Hippocampal formation (tissue), 2 donors: ENCODE measurements around the gene CYP2A6.
"Not testable (repeated sequence)": the region's sequence is repeated elsewhere in the genome, so short reads cannot be mapped to it uniquely, and the experiment has no call there.

Source experiments
- DNase-seq, 2 donors: peaks; one replicate each; lab custom pipeline; 2025; lab: John Stamatoyannopoulos, UW

CYP2A6 gene, protein sequence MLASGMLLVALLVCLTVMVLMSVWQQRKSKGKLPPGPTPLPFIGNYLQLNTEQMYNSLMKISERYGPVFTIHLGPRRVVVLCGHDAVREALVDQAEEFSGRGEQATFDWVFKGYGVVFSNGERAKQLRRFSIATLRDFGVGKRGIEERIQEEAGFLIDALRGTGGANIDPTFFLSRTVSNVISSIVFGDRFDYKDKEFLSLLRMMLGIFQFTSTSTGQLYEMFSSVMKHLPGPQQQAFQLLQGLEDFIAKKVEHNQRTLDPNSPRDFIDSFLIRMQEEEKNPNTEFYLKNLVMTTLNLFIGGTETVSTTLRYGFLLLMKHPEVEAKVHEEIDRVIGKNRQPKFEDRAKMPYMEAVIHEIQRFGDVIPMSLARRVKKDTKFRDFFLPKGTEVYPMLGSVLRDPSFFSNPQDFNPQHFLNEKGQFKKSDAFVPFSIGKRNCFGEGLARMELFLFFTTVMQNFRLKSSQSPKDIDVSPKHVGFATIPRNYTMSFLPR

DNA sequence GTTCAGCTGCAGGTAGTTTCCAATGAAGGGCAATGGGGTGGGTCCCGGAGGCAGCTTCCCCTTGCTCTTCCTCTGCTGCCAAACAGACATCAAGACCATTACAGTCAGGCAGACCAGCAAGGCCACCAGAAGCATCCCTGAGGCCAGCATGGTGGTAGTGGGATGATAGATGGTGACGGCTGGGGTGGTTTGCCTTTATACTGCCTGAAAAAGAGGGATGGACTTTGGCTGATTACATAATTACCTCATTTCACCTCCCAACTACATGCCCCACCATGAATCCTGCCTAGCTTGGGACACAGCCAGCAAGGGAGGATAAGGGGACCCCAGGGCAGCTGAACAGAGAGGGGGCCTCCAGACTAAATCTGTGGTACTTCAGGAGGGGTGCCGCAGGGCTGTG, at the start of gene CYP2A6:
Gene CYP2A6, minus strand, starts transcription at position 171 of the 400 bp plus-strand sequence. Its CDS starts 21 bp downstream, at position 150.
- DNase-seq: not testable (repeated sequence)

DNA sequence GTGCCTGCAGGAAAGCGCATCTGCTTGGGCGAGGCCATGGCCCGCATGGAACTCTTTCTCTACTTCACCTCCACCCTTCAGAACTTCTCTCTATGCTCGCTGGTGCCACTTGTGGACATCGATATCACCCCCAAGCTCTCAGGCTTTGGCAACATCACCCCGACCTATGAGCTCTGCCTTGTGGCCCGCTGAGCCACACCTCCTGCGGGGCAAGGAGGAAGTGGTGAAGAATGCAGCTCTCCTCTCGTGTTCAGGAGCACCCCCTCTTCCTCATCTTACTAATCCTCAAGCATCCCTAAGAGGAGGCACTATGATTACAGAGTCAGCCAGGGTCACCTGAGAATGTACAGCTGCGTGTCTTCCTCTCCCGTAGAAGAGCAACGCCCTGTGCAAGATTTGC, 49.7 kb upstream of the CYP2A6 start:
- not testable (repeated sequence) for DNase-seq

DNA sequence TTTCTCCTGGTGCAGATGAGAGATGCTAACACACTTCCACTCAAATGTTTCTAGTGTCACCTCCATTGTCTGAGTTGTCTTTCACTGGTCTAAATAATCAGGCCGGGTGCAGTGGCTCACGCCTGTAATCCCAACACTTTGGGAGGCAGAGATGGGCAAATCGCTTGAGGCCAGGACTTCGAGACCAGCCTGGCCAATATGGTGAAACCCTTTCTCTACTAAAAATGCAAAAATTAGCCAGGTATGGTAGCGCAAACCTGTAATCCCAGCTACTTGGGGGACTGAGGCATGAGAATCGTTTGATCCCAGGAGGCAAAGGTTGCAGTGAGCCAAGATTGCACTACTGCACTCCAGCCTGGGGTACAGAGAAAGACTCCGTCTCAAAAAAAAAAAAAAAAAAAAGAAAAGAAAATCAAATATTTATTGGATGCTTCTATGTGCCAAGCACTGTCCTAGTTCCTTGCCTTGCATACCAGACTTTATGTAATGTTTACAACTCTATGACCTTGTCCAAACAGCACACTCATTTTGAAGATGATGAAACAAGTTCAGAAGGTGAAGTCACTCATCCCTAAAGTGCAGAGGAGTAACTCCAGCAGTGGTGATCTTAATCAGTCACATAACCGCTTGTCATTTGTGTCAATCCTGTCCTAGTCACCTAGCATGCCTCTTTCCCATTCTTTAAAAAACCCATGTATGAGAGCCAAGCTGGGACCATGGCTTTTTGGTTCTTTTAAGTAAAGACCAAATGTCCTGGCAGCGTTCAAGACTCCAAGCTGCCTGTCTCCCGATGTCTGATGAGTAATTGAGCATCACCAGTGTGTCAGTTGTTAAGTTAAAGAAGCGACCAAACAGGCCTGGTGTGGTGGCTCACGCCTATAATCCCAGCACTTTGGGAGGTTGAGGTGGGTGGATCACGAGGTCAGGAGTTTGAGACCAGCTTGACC, 46.9 kb upstream of the CYP2A6 start:
- DNase-seq: not testable (repeated sequence)

DNA sequence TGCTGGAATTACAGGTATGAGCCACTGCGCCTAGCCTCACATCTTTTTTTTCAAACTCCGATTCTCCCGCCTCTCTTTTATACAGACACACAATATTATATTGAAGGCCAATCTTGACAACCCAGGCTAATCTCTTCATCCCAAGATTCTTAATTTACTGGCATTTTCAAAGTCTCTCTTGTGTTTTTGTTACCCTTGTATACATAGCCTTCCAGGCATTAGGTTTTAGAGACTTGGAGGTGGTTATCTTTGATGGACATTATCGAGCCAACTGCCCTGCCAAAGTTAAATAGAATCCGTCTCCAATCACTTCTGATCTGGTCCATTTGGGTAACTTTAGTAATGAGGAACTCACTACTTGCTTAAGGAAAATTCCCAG, 46.2 kb upstream of the CYP2A6 start:
- no peak for DNase-seq

DNA sequence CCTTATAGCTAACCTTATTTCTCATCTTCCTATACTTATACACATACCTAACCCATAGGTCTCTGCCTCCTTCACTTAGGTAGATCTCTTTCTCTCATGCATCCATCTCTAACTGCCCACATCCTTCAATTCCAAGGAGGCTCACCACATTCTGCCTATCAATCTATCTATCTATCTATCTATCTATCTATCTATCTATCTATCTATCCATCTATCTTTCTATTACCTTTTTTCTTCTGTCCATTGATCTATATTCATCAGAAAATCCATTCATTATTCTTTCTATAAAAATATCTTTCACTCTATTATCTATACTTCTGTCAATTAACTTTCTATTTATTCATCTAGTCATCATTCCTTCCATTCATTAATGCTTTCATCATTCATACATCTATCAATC, 42.9 kb upstream of the CYP2A6 start:
- DNase-seq: no peak

DNA sequence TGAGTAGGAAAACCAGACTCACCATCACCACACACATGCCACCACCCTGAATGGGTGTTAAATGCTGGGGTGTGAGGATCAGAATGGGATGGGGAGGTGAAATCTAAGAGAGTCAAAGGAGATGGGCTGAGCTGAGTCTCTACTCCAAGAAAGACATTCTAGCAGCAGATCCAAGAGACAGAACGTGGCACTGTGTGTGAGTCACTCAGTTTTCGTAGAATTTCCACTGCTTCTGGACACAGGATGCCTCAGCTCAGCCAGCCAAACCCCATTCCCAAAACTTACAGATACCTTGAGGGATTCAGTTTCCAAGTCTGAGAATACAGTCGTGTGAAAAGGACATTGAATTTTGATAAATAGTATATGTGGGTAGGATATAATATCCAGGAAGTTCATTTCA, 39.1 kb upstream of the CYP2A6 start:
- DNase-seq: no peak

DNA sequence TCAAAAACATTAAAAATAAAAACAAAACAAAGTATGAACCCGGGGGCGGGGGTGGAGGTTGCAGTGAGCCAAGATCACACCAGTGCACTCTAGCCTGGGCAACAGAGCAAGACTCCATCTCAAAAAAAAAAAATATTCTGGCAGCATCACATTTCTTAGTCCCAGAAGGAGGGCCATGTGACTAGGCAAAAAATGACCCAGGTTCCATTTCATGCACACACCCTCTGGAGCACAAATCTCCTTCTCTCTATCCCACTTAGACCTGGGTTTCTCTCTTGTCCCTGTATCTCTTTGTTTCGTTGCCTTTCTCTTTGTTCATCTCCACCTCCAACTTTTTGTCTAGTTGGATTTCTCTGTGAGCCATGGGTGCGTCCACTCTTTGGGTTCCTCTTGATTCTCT, 37.9 kb upstream of the CYP2A6 start:
- no peak for DNase-seq

DNA sequence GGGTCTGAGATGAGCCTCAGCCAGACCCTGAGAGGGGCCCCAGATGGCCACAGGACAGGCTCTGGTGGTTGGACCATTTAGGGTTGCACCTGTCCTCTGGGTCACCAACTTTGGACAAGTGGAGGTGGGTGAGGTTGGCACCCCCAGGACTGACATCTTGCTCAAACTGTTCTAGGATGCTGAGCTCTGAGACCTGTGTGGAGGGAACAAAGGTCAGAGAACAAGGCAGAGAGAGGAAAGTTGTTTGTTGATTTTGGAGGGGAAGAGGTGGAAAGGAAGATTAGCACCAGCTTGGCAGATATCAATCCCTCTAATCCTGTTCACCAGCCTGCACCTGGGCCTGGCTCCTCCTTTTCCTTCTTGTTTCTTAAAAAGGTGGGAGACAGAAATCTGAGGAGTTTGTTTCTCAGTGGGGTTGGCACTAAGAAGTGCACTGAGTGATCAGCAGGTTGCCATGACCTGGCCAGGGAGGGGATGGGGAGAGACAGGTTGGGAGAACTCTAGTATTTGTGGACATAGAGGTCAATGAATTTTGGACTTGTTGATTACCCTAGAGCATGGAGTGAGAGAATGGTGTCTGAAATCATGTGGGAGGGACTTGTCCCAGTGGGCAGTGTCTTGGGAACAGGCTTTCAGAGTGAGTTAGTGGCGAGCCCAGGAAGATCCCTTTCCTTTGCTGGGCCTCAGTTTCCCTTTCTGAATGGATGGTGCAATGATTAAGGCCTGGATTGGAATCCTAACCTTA, 34.1 kb upstream of the CYP2A6 start:
- not testable (repeated sequence) for DNase-seq

DNA sequence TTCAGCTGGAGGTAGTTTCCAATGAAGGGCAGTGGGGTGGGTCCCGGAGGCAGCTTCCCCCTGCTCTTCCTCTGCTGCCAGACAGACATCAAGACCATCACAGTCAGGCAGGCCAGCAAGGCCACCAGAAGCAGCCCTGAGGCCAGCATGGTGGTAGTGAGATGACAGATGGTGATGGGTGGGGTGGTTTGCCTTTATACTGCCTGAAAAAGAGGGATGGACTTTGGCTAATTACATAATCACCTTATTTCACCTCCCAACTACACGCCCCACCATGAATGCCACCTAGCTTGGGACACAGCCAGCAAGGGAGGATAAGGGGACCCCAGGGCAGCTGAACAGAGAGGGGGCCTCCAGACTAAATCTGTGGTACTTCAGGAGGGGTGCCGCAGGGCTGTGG, 31.8 kb upstream of the CYP2A6 start, which contains the start of gene CYP2A7:
Gene CYP2A7, minus strand, starts transcription at position 170 of the 400 bp plus-strand sequence. Its CDS starts 21 bp downstream, at position 149.
- not testable (repeated sequence) for DNase-seq

DNA sequence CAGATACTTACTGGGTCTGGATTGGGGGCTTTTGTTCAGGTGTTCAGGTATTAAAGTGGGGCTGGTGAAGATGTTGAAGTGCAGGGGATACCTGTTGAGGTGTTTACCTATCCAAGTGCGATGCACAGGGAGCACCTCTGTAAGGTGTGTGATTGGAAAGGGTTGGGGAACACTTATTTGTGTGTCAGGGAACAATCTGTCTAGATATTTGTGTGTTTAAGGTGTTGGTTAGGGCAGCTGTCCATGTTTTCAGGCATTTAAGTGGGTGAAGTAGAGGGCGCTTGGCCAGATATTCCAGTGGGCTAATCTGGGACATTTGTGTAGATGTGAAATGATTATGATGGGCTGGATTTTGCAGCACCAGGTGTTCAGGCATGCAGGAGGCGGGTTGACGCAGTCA, 29.1 kb upstream of the CYP2A6 start:
- DNase-seq: not testable (repeated sequence)

DNA sequence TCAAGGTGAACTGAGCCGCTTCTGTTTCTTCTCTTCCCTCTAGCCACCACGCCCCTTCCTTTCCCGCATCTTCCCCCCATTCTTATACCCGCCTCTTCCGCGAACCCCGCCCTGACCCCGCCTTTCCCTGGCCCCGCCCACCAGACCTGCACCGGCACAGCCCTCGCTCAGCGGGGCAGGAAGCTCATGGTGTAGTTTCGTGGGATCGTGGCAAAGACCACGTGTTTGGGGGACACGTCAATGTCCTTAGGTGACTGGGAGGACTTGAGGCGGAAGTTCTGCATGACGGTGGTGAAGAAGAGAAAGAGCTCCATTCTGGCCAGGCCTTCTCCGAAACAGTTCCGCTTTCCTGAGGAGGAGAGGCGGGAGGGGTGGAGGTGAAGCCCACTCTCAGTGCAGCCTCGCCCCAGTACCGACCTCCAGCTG, 25.3 kb upstream of the CYP2A6 start:
- not testable (repeated sequence) for DNase-seq

DNA sequence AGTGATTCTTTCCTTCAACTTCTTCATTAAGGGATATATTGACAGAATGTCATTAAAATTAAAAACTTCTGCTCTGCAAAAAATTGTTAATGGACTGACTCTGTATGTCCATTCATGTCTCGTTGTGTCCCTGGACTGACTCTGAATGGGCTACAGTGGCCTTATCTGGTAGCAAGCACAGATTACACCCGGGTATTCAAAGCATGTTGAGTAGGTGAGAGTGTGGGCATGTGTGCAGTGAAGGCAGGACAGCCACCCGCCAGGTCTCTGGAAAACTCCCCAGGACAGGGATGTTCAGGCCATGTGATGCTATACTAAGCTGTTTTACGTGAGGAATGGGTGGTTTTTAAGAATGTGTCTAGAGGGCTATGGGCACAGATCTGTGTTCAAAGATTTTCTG, 24.6 kb upstream of the CYP2A6 start:
- DNase-seq: not testable (repeated sequence)

DNA sequence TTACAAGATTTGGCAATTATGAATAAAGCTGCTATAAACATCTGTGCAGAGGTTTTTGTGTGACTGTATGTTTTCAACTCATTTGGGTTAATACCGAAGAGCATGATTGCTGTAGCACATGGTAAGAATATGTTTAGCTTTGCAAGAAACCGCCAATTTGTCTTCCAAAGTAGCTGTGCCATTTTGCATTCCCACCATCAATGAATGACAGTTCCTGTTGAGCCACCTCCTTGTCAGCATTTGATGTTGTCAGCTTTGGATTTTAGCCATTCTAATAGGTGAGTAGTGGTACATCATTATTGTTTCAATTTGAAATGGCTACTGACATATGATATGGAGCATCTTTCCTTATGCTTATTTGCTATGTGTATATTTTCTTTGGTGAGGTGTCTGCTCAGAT, 23.6 kb upstream of the CYP2A6 start:
- DNase-seq: not testable (repeated sequence)

DNA sequence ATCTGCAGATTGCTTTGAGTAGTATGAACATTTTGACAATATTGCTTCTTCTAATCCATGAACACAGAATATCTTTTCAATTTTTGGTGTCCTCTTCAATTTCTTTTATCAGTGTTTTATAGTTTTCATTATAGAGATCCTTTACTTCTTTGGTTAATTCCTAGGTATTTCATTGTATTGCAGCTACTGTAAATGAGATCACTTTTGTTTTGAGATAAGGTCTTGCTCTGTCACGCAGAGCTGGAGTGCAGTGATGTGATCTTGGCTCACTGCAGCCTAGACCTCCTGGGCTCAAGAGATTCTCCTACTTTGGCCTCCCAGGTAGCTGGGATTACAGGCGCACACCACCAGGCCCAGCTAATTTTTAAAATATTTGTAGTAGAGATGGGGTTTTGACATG, 22.0 kb upstream of the CYP2A6 start:
- DNase-seq: no peak

DNA sequence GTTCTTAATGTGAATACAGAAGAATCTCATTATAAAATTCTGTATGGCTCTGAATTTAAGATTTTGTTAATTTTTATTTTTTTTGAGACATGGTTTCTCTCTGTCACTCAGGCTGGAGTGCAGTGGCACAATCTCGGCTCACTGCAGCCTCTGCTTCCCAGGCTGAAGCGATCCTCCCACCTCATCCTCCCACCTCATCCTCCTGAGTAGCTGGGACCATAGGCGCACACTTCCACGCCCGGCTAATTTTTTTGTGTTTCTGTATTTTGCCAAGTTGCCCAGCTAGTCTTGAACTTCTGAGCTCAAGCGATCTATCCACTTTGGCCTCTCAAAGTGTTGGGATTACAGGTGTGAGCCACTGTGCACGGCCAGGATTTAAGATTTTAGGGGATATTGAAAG, 17.5 kb upstream of the CYP2A6 start:
- no peak for DNase-seq

DNA sequence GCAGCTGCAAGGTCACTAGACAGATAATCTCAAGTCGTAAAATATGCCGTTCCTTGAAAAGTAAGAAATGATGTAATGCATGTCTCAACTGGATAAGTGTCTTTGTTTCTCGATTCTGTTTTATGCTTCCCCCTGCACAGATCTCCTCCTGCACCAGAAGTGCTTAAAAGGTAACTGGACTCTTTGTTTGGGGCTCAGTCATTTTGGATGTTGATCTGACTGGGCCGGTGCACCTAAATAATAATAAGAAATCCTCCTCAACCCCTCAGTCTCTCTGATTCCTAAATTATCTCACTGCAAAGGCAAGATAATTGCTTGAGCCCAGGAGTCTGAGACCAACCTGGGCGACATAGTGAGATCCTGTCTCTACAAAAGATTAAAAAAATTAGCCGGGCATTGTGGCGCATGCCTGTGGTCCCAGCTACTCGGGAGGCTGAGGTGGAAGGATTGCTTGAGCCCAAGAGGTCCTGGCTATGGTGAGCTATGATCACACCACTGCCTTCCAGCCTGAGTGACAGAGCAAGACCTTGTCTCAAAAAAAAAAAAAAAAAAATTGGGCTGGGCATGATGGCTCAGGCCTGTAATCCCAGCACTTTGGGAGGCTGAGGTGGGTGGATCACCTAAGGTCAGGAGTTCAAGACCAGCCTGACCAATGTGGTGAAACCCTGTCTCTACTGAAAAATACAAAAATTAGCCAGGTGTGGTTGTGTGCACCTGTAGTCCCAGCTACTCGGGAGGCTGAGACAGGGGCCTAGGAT, 14.7 kb upstream of the CYP2A6 start:
- DNase-seq: not testable (repeated sequence)

DNA sequence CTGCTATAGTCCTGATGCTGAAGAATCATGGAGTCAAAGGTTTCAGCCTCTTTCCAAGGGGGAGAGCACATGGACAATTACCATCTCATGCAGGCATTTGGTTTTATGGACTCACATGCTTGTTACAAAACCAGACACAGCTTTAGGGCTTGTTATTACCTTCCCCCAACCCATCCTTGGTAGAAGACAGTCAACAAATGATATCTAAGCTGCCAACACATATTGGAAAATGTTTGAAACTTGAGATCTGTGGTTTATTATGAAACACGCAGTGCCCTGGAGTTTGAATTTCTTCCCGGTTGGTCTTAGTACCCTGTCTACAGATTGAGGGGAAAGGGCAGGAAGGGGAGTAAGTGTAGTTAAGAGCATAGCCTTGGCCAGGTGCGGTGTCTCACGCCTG, 12.5 kb upstream of the CYP2A6 start:
- DNase-seq: no peak

DNA sequence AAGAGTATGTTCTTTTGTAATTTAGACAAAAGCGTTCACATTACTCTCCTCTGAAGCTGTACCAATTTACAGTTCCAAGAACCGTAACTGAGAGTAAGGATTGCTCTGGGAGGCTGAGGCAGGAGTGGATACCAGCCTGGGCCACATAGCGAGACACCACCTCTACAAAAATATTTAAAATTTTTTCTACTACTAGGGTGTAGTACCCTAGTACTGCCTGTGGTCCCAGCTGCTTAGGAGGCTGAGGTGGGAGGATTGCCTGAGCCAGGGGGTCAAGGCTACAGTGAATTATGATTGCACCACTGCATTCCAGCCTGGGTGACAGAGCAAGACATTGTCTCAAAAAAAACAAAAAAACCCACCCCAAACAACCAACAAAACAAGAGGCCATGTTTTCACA, 12.1 kb upstream of the CYP2A6 start:
- no peak for DNase-seq

DNA sequence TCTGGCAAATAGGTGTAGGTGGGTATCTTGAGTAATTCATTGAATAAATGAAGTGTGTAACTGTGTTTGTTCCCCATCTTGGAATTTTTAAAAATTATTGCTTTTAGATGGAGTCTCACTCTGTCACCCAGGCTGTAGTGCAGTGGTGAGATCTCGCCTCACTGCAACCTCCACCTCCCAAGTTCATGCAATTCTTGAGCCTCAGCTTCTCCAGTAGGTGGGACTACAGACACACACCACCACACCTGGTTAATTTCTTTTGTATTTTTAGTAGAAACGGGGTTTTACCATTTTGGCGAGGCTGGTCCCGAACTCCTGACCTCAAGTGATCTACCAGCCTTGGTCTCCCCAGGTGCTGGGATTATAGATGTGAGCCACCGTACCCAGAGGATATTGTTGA, 7.9 kb upstream of the CYP2A6 start:
- no peak for DNase-seq

DNA sequence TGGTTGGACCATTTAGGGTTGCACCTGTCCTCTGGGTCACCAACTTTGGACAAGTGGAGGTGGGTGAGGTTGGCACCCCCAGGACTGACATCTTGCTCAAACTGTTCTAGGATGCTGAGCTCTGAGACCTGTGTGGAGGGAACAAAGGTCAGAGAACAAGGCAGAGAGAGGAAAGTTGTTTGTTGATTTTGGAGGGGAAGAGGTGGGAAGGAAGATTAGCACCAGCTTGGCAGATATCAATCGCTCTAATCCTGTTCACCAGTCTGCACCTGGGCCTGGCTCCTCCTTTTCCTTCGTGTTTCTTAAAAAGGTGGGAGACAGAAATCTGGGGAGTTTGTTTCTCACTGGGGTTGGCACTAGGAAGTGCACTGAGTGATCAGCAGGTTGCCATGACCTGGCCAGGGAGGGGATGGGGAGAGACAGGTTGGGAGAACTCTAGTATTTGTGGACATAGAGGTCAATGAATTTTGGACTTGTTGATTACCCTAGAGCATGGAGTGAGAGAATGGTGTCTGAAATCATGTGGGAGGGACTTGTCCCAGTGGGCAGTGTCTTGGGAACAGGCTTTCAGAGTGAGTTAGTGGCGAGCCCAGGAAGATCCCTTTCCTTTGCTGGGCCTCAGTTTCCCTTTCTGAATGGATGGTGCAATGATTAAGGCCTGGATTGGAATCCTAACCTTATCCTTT, 2.4 kb upstream of the CYP2A6 start:
- not testable (repeated sequence) for DNase-seq
